ENCODE measurements around the gene TSPYL1.

The TSPYL1 gene

DNA sequence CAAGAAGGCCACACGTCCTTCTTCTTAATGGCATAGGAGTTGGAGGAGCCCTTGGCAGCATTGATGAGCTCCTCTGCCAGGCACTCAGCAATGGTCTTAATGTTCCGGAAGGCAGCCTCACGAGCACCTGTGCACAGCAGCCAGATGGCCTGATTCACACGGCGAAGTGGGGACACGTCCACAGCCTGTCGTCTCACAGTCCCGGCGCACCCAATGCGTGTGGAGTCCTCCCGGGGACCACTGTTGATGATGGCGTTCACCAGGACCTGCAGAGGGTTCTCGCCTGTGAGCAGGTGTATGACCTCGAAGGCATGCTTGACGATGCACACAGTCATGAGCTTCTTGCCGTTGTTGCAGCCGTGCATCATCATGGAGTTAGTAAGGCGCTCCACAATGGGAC is 21.2 kb downstream of the TSPYL1 start:
- no peak for TF ChIP-seq SUZ12 (IDR thresholded peaks at IDR 0.05; ENCODE audit: extremely low read depth, insufficient read depth, insufficient read length)
- no peak for TF ChIP-seq YY1 (IDR thresholded peaks at IDR 0.05; ENCODE audit: insufficient read depth, insufficient read length)
- TF ChIP-seq ZNF274 (IDR thresholded peaks at IDR 0.05; ENCODE audit: low read depth, low read length), result no peak
- H3K36me3 ChIP-seq (ENCODE audit: insufficient read depth, insufficient read length, low read length), result peaks cover 11% of the 10 kb centered on the region
- no peak overlapping the region for H3K4me3 ChIP-seq (ENCODE audit: insufficient read length, low read depth)
- no peaks in the 10 kb centered on the region; the same call in 1 of the 2 replicates for H3K9me3 ChIP-seq (ENCODE audit: insufficient read depth, low read length)
- no peak for DNase-seq (ENCODE audit: low read depth, low spot score)
- H3K9ac ChIP-seq (ENCODE audit: insufficient read length, low read depth), result no peak overlapping the region
- H3K27me3 ChIP-seq (ENCODE audit: insufficient read depth, insufficient read length), result no peaks in the 10 kb centered on the region
- peaks cover 2% of the 10 kb centered on the region for H3K4me1 ChIP-seq (ENCODE audit: insufficient read depth, insufficient read length)

DNA sequence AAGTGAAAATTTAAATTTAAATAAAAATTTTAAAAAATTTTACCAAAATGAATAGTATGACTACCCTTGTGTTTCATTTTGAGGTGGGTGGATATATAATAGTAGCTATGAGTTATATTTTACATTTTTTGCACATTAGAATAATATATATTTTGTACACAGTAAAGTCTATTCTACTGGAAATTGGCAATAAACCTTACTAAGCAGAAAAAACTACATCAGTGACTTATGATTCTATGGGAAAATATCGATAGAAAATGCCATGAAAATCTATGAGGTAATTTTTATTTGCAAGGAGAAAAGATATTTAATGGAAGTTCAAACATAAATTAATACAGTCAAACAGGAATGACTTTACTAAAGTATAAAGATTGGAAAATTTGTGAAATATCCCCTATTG is 23.0 kb downstream of the TSPYL1 start:
- H3K9me3 ChIP-seq (ENCODE audit: insufficient read depth, low read length), result 0 out of 2 replicates have a peak, but pooled peaks cover 10% of the 10 kb centered on the region
- no peak overlapping the region for H3K4me3 ChIP-seq (ENCODE audit: insufficient read length, low read depth)
- H3K27me3 ChIP-seq (ENCODE audit: insufficient read depth, insufficient read length), result no peaks in the 10 kb centered on the region
- peaks cover 20% of the 10 kb centered on the region for H3K36me3 ChIP-seq (ENCODE audit: insufficient read depth, insufficient read length, low read length)
- peaks cover 4% of the 10 kb centered on the region for H3K4me1 ChIP-seq (ENCODE audit: insufficient read depth, insufficient read length)
- DNase-seq (ENCODE audit: low read depth, low spot score), result no peak
- H3K9ac ChIP-seq (ENCODE audit: insufficient read length, low read depth), result no peak overlapping the region
- no peak for TF ChIP-seq YY1 (IDR thresholded peaks at IDR 0.05; ENCODE audit: insufficient read depth, insufficient read length)
- TF ChIP-seq ZNF274 (IDR thresholded peaks at IDR 0.05; ENCODE audit: low read depth, low read length), result no peak
- TF ChIP-seq SUZ12 (IDR thresholded peaks at IDR 0.05; ENCODE audit: extremely low read depth, insufficient read depth, insufficient read length), result no peak

DNA sequence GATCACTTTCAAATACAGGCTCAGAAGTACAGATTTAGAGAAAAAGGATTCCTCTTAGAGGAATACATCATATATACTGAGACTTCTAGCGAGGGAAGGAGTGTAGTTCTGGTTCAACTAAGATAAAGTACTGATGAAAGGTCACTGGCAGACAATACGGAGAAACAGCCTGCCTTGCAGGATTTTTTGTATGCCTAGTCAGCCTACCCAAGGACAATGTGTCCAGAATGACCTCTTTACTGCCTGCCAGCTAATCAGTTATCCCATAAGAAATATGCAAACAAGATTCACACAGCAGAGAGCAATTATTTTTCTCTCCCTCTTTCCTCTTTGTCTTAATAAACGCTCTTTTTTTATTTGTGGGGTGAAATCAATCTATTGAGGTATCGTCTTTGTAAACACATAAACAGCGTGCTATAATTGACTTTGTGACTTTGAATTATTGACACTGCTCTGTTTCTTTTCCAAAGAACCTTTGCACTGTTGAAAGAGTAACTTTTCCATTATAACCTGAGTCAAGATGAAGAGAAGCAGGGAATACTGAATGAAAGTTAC is 24.4 kb downstream of the TSPYL1 start:
- TF ChIP-seq ZNF274 (IDR thresholded peaks at IDR 0.05; ENCODE audit: low read depth, low read length) (no peak), SUZ12 (IDR thresholded peaks at IDR 0.05; ENCODE audit: extremely low read depth, insufficient read depth, insufficient read length) (no peak), YY1 (IDR thresholded peaks at IDR 0.05; ENCODE audit: insufficient read depth, insufficient read length) (no peak)
- Histone ChIP-seq H3K9me3 (ENCODE audit: insufficient read depth, low read length) (0 out of 2 replicates have a peak, but pooled peaks cover 10% of the 10 kb centered on the region), H3K4me1 (ENCODE audit: insufficient read depth, insufficient read length) (peaks cover 6% of the 10 kb centered on the region), H3K27me3 (ENCODE audit: insufficient read depth, insufficient read length) (no peaks in the 10 kb centered on the region), H3K4me3 (ENCODE audit: insufficient read length, low read depth) (peak overlapping the region; percentile 6), H3K36me3 (ENCODE audit: insufficient read depth, insufficient read length, low read length) (peaks cover 27% of the 10 kb centered on the region), H3K9ac (ENCODE audit: insufficient read length, low read depth) (peak overlapping the region; percentile 52)
- no peak for DNase-seq (ENCODE audit: low read depth, low spot score)

DNA sequence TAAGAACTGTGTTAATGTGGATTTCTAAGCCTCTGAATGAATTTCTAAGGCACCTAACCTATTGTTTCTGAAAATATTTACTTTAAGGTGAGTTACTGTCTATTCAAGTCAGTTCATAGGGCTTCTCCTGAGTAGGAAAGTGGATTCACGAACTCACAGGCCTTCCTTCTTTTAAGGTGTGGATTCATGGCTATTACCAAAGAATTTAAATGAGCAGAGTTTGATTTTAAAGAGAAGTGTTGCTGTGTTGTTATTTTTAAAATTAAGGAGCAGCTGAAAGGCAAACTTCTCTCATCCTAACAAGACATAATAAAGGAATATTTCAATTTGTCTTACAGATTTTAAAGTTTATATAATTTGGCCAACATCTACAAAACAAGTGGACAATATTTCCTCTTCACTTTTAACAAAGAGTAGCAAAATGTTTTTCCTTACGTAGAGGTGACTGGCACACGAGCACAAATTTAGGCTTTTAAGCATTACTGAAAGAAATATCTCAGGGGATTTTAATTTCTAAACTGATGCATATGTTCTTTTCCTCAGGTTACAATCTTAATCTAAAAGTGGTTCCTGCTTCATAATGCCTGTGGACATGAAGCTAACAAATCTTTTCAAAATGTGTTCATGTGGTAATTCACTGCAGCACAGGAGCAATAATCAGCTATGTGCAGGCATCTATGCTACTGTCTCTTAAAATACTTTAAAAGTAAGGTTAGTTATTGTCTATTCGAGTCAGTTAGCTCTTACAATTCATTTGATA is 25.3 kb downstream of the TSPYL1 start:
- Histone ChIP-seq H3K36me3 (ENCODE audit: insufficient read depth, insufficient read length, low read length) (peaks cover 27% of the 10 kb centered on the region), H3K27me3 (ENCODE audit: insufficient read depth, insufficient read length) (no peaks in the 10 kb centered on the region), H3K4me3 (ENCODE audit: insufficient read length, low read depth) (peak overlapping the region; percentile 84), H3K4me1 (ENCODE audit: insufficient read depth, insufficient read length) (peaks cover 6% of the 10 kb centered on the region), H3K9me3 (ENCODE audit: insufficient read depth, low read length) (0 out of 2 replicates have a peak, but pooled peaks cover 10% of the 10 kb centered on the region), H3K9ac (ENCODE audit: insufficient read length, low read depth) (peak overlapping the region; percentile 73)
- TF ChIP-seq ZNF274 (IDR thresholded peaks at IDR 0.05; ENCODE audit: low read depth, low read length) (no peak), SUZ12 (IDR thresholded peaks at IDR 0.05; ENCODE audit: extremely low read depth, insufficient read depth, insufficient read length) (no peak), YY1 (IDR thresholded peaks at IDR 0.05; ENCODE audit: insufficient read depth, insufficient read length) (no peak)
- no peak for DNase-seq (ENCODE audit: low read depth, low spot score)

DNA sequence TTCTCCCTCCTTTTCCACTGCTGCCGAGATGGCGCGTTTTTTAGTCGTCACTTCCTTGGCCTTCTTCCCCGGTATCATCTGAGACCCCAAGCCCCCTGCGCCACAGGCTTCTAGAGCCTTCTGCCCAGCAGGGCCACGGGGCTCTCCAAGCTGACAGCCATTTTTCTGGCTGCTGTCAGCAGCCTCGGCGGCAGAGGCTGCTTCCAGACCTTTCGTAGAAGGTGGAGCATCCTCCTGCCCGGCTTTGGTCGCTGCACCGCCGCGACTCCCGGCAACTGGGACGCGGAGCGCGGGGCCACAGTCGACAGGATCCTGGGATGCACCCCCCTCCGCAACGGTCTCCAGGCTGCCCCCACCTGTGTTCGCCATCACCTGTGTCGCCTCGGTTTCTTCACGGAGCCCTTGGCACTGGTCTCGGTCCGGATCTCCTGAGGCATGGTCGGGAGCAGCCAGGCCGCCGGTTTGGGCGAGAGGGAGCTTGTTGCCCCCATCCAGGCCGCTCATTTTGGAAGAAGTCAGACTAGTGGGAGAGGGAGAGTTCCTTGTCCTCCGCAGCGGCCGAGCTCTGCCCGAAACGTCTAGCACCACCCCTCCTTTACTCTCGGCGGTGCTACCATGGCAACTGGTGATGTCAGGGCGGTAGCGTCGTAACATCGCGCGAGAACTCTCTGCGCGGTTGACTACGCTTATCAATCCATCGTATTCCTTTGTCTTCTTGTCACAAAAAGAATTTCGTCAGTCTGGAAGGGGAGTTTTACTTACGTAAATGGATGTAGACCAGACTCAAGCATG is 26.0 kb downstream of the TSPYL1 start, which contains the start of gene TSPYL4:
TSS of gene TSPYL4 (minus strand) at position 571 of the 792 bp plus-strand sequence. CDS start at position 504, 67 bp downstream.
- peak; percentile 81 for DNase-seq (ENCODE audit: low read depth, low spot score)
- Histone ChIP-seq H3K4me3 (ENCODE audit: insufficient read length, low read depth) (peak within 1 kb of the TSS; percentile 84), H3K9ac (ENCODE audit: insufficient read length, low read depth) (peak within 1 kb of the TSS; percentile 80), H3K9me3 (ENCODE audit: insufficient read depth, low read length) (0 out of 2 replicates have a peak, but pooled peaks cover 10% of the 10 kb centered on the region), H3K27me3 (ENCODE audit: insufficient read depth, insufficient read length) (no peaks in the 10 kb centered on the region), H3K4me1 (ENCODE audit: insufficient read depth, insufficient read length) (peaks cover 6% of the 10 kb centered on the region), H3K36me3 (ENCODE audit: insufficient read depth, insufficient read length, low read length) (peaks cover 21% of the 10 kb centered on the region)
- TF ChIP-seq ZNF274 (IDR thresholded peaks at IDR 0.05; ENCODE audit: low read depth, low read length) (no peak), YY1 (IDR thresholded peaks at IDR 0.05; ENCODE audit: insufficient read depth, insufficient read length) (no peak)

DNA sequence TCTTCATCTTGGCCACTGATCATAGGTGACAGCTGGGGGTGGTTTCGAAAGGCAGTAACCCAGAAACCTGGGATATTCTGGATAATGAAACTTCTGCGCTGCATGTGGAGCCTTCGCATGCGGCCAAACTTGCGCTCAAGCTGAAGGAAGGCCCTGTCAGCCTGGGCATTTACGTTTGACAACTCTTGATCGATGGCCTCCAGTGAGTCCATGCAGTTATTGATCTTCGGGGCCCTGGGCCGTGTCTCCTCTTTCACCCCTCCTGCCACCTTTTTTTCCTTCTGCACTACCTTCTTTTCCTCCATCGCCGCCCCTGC is 26.6 kb downstream of the TSPYL1 start:
- no peaks in the 10 kb centered on the region for H3K27me3 ChIP-seq (ENCODE audit: insufficient read depth, insufficient read length)
- TF ChIP-seq ZNF274 (IDR thresholded peaks at IDR 0.05; ENCODE audit: low read depth, low read length), result no peak
- TF ChIP-seq SUZ12 (IDR thresholded peaks at IDR 0.05; ENCODE audit: extremely low read depth, insufficient read depth, insufficient read length), result no peak
- no peak for TF ChIP-seq YY1 (IDR thresholded peaks at IDR 0.05; ENCODE audit: insufficient read depth, insufficient read length)
- H3K9me3 ChIP-seq (ENCODE audit: insufficient read depth, low read length), result 0 out of 2 replicates have a peak, but pooled peaks cover 10% of the 10 kb centered on the region
- peak overlapping the region; percentile 80 for H3K9ac ChIP-seq (ENCODE audit: insufficient read length, low read depth)
- peaks cover 6% of the 10 kb centered on the region for H3K4me1 ChIP-seq (ENCODE audit: insufficient read depth, insufficient read length)
- DNase-seq (ENCODE audit: low read depth, low spot score), result no peak
- peaks cover 16% of the 10 kb centered on the region for H3K36me3 ChIP-seq (ENCODE audit: insufficient read depth, insufficient read length, low read length)
- H3K4me3 ChIP-seq (ENCODE audit: insufficient read length, low read depth), result peak overlapping the region; percentile 84

All from NT2/D1 (cell line).